Measurements from ENCODE around the gene NEUROD2. TPM values are rescaled to one million over a fixed set of nuclear protein-coding genes. Genes with fewer than 3 reads are reported as not detected.

The NEUROD2 gene
- total RNA-seq, 1 experiment from 2014 or later: not detected

GRCh38 chr17:39621523-39622379 lies 14.0 kb upstream of the NEUROD2 start:
- ATAC-seq (peak; percentile 74), DNase-seq (ENCODE audit: low read depth, low spot score) (peak; percentile 73)
- no peaks in the 10 kb centered on the region for H3K27me3 ChIP-seq (ENCODE audit: control insufficient read depth, insufficient read depth, low read length)
- no TSS peak for BruUV-seq (replicated peaks)
- no peak for TF ChIP-seq SIN3A (IDR thresholded peaks at IDR 0.05; ENCODE audit: borderline replicate concordance, insufficient read depth, low read depth, low read length)
- TF ChIP-seq CTCF (IDR thresholded peaks at IDR 0.05): peak; percentile 94
- TF ChIP-seq, protein P1, sequence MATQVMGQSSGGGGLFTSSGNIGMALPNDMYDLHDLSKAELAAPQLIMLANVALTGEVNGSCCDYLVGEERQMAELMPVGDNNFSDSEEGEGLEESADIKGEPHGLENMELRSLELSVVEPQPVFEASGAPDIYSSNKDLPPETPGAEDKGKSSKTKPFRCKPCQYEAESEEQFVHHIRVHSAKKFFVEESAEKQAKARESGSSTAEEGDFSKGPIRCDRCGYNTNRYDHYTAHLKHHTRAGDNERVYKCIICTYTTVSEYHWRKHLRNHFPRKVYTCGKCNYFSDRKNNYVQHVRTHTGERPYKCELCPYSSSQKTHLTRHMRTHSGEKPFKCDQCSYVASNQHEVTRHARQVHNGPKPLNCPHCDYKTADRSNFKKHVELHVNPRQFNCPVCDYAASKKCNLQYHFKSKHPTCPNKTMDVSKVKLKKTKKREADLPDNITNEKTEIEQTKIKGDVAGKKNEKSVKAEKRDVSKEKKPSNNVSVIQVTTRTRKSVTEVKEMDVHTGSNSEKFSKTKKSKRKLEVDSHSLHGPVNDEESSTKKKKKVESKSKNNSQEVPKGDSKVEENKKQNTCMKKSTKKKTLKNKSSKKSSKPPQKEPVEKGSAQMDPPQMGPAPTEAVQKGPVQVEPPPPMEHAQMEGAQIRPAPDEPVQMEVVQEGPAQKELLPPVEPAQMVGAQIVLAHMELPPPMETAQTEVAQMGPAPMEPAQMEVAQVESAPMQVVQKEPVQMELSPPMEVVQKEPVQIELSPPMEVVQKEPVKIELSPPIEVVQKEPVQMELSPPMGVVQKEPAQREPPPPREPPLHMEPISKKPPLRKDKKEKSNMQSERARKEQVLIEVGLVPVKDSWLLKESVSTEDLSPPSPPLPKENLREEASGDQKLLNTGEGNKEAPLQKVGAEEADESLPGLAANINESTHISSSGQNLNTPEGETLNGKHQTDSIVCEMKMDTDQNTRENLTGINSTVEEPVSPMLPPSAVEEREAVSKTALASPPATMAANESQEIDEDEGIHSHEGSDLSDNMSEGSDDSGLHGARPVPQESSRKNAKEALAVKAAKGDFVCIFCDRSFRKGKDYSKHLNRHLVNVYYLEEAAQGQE (IDR thresholded peaks at IDR 0.05; ENCODE audit: insufficient read depth in 1 of 2, low read depth in 2 of 2, low read length in 1 of 2): peak; percentile 76 to 84
- H3K9me3 ChIP-seq (ENCODE audit: control insufficient read depth, insufficient read depth, low read depth, low read length): no peaks in the 10 kb centered on the region
- in situ Hi-C loops (cut with HindIII; ENCODE audit: low pct_unique_long_range_greater_than_20kb, low sequenced_read_pairs) (no loop called here), intact Hi-C loops (cut with micrococcal nuclease; ENCODE audit: unreplicated experiment) (loop anchor here (5.0 kb wide), 2 partner anchors 51 to 74 kb away; no protein-coding TSS in a partner anchor)
- peak overlapping the region in 1 of 2 experiments; percentile 19; a peak in 1 of 4 replicates for H3K4me3 ChIP-seq (ENCODE audit: low read depth in 2 of 2, low read length in 2 of 2)
- no peak overlapping the region for H3K27ac ChIP-seq (ENCODE audit: low read length)
- H3K4me1 ChIP-seq (ENCODE audit: control insufficient read depth, insufficient read depth, low read length): peaks cover 4% of the 10 kb centered on the region; the same call in 1 of the 2 replicates
- no peaks in the 10 kb centered on the region for H3K36me3 ChIP-seq (ENCODE audit: control insufficient read depth, insufficient read depth, low read length)
- POLR2A ChIA-PET: no interaction called here
- CTCF ChIA-PET: interaction anchor here (0.5 to 1.5 kb wide), 21 partner anchors 9 to 836 kb away, joined by 3 to 16 read pairs (median 4); no protein-coding TSS in a partner anchor

- CTCF ChIA-PET: interaction anchor here (0.5 to 0.6 kb wide), 2 partner anchors 8 to 26 kb away, joined by 4 read pairs; no protein-coding TSS in a partner anchor
- intact Hi-C loops (cut with micrococcal nuclease; ENCODE audit: unreplicated experiment) (loop anchor here (5.0 kb wide), 2 partner anchors 53 to 72 kb away; no protein-coding TSS in a partner anchor), in situ Hi-C loops (cut with HindIII; ENCODE audit: low pct_unique_long_range_greater_than_20kb, low sequenced_read_pairs) (no loop called here)
- ATAC-seq (no peak), DNase-seq (ENCODE audit: low read depth, low spot score) (no peak)
- Histone ChIP-seq H3K9me3 (ENCODE audit: control insufficient read depth, insufficient read depth, low read depth, low read length) (no peaks in the 10 kb centered on the region), H3K4me3 (ENCODE audit: low read depth in 2 of 2, low read length in 2 of 2) (no peak overlapping the region), H3K4me1 (ENCODE audit: control insufficient read depth, insufficient read depth, low read length) (peaks cover 4% of the 10 kb centered on the region; the same call in 1 of the 2 replicates), H3K27me3 (ENCODE audit: control insufficient read depth, insufficient read depth, low read length) (no peaks in the 10 kb centered on the region), H3K36me3 (ENCODE audit: control insufficient read depth, insufficient read depth, low read length) (no peaks in the 10 kb centered on the region), H3K27ac (ENCODE audit: low read length) (no peak overlapping the region)
- POLR2A ChIA-PET: no interaction called here
- BruUV-seq (replicated peaks): no TSS peak
- TF ChIP-seq SIN3A (IDR thresholded peaks at IDR 0.05; ENCODE audit: borderline replicate concordance, insufficient read depth, low read depth, low read length) (no peak), TCF7L2 (IDR thresholded peaks at IDR 0.05; ENCODE audit: low read depth, low read length) (no peak), CTCF (IDR thresholded peaks at IDR 0.05) (no peak), POLR2AphosphoS5 (IDR thresholded peaks at IDR 0.05; ENCODE audit: low read depth, low read length) (no peak)
- TF ChIP-seq, protein P1 (IDR thresholded peaks at IDR 0.05; ENCODE audit: insufficient read depth in 1 of 2, low read depth in 2 of 2, low read length in 1 of 2): no peak
Measured at GRCh38 chr17:39619786-39620101, 12.0 kb upstream of the NEUROD2 start.
